IMR-90 (cell line): Measurements from ENCODE around the gene PPM1H. TPM values are rescaled to one million over a fixed set of nuclear protein-coding genes. Genes with fewer than 3 reads are reported as not detected.

ENCODE experiments used
- ATAC-seq: fragments of 200-7000 bp; cut with Tn5 transposase; 2 replicates; pipeline ENCODE4 v1.9.1; 2020; ENCODE audit warnings: low read depth, mild to moderate bottlenecking, moderate library complexity
- BruUV-seq: library from RNA; stranded (reverse); fragments of 400-500 nt; replicated peaks from 2 replicates; lab custom pipeline; 2021; lab: Mats Ljungman, UMichigan
- CTCF ChIA-PET: fragments of 300-600 bp; formaldehyde crosslinking; extraction: SDS; loops from one replicate; lab custom pipeline; 2021; ENCODE audit warnings: antibody characterized with exemption; lab: Yijun Ruan, JAX
- POLR2A ChIA-PET: fragments of 300-600 bp; sonication (Branson Sonifier 250); formaldehyde crosslinking; loops from one replicate; lab custom pipeline; 2022; ENCODE audit warnings: antibody characterized with exemption; ENCODE audit not compliant: unreplicated experiment; lab: Charles Lee
- DNase-seq: peaks from one replicate; pipeline ENCODE4 v3.0.0; 2013
- H2AFZ ChIP-seq: replicated peaks from 2 replicates; pipeline ENCODE3; 2013; ENCODE audit warnings: low read length, mild to moderate bottlenecking; ENCODE audit not compliant: poor library complexity
- H2AK5ac ChIP-seq: 2 replicates; pipeline ENCODE4 v1.6.1; 2013; ENCODE audit warnings: low read depth, low read length, inconsistent platforms
- H2AK9ac ChIP-seq: replicated peaks from 2 replicates; pipeline ENCODE3; 2013; ENCODE audit warnings: mild to moderate bottlenecking, low read depth, low read length, moderate library complexity; ENCODE audit not compliant: poor library complexity
- H2BK120ac ChIP-seq: 2 replicates; pipeline ENCODE4 v1.6.1; 2013; ENCODE audit warnings: low read depth, low read length, inconsistent platforms
- H2BK15ac ChIP-seq: 3 replicates; pipeline ENCODE4 v1.6.1; 2013; ENCODE audit warnings: low read depth, low read length, inconsistent platforms
- H2BK20ac ChIP-seq: 2 replicates; pipeline ENCODE4 v1.6.1; 2013; ENCODE audit warnings: low read depth, mild to moderate bottlenecking, inconsistent platforms, low read length, moderate library complexity
- H2BK5ac ChIP-seq: 2 replicates; pipeline ENCODE4 v1.6.1; 2013; ENCODE audit warnings: mild to moderate bottlenecking, low read depth, low read length, inconsistent platforms; ENCODE audit not compliant: poor library complexity, severe bottlenecking
- H3K14ac ChIP-seq: replicated peaks from 2 replicates; pipeline ENCODE4 v1.6.1; 2013; ENCODE audit warnings: low read depth, low read length, inconsistent platforms
- H3K18ac ChIP-seq: 2 replicates; pipeline ENCODE4 v1.6.1; 2013; ENCODE audit warnings: low read depth, low read length, control low read depth
- H3K23ac ChIP-seq: 2 replicates; pipeline ENCODE4 v1.6.1; 2013; ENCODE audit warnings: low read depth, low read length, inconsistent platforms
- H3K27ac ChIP-seq: 2 replicates; pipeline ENCODE4 v1.5.1; 2013; ENCODE audit warnings: mild to moderate bottlenecking, control low read depth, low read length; ENCODE audit not compliant: insufficient read depth
- H3K27me3 ChIP-seq: 2 replicates; pipeline ENCODE4 v1.6.1; 2013; ENCODE audit warnings: low read length; ENCODE audit not compliant: control insufficient read depth, insufficient read depth
- H3K36me3 ChIP-seq: 2 replicates; pipeline ENCODE4 v1.6.1; 2013; ENCODE audit warnings: low read length, mixed read lengths; ENCODE audit not compliant: control insufficient read depth, insufficient read depth
- H3K4ac ChIP-seq: 2 replicates; pipeline ENCODE4 v1.6.1; 2013; ENCODE audit warnings: low read depth, low read length, inconsistent platforms
- H3K4me1 ChIP-seq: 2 replicates; pipeline ENCODE4 v1.6.1; 2013; ENCODE audit warnings: low read length, mixed read lengths; ENCODE audit not compliant: control insufficient read depth, insufficient read depth
- H3K4me2 ChIP-seq: 2 replicates; pipeline ENCODE4 v1.6.1; 2013; ENCODE audit warnings: low read depth, mild to moderate bottlenecking, control low read depth, low read length, moderate library complexity
- H3K4me3 ChIP-seq: 2 replicates; pipeline ENCODE4 v1.5.1; 2013; ENCODE audit warnings: low read depth, mild to moderate bottlenecking, control low read depth, low read length, moderate library complexity; ENCODE audit not compliant: insufficient read depth
- H3K56ac ChIP-seq: 2 replicates; pipeline ENCODE4 v1.6.1; 2013; ENCODE audit warnings: low read length, inconsistent platforms; ENCODE audit not compliant: insufficient read depth; ENCODE audit errors: extremely low read depth
- H3K79me1 ChIP-seq, 2 experiments: 2 replicates each; pipeline ENCODE4 v1.6.1; 2013; ENCODE audit warnings: low read length in 2 of 2, inconsistent platforms in 1 of 2, low read depth in 1 of 2
- H3K9ac ChIP-seq: 2 replicates; pipeline ENCODE4 v1.6.1; 2013; ENCODE audit warnings: low read depth, low read length, control low read depth
- H3K9me1 ChIP-seq: 2 replicates; pipeline ENCODE4 v1.6.1; 2013; ENCODE audit warnings: low read length, inconsistent platforms; ENCODE audit not compliant: insufficient read depth
- H3K9me3 ChIP-seq: 2 replicates; pipeline ENCODE4 v1.6.1; 2013; ENCODE audit warnings: low read length; ENCODE audit not compliant: control insufficient read depth, insufficient read depth
- H4K20me1 ChIP-seq: 2 replicates; pipeline ENCODE4 v1.6.1; 2013; ENCODE audit warnings: low read length, inconsistent platforms; ENCODE audit not compliant: insufficient read depth
- H4K5ac ChIP-seq: 2 replicates; pipeline ENCODE4 v1.6.1; 2013; ENCODE audit warnings: mild to moderate bottlenecking, low read depth, low read length, control low read depth
- H4K8ac ChIP-seq, 2 experiments: 2 replicates each; pipeline ENCODE4 v1.6.1; 2013; ENCODE audit warnings: low read depth in 2 of 2, low read length in 2 of 2, control low read depth in 1 of 2, inconsistent platforms in 1 of 2
- H4K91ac ChIP-seq: 2 replicates; pipeline ENCODE4 v1.6.1; 2013; ENCODE audit warnings: low read depth, low read length, inconsistent platforms; ENCODE audit not compliant: insufficient read depth
- BHLHE40 ChIP-seq: fragments of 150-350 bp; IDR thresholded peaks from 2 replicates; pipeline ENCODE4 v1.6.1; 2016; ENCODE audit warnings: mild to moderate bottlenecking, low read depth, low read length
- CEBPB ChIP-seq: IDR thresholded peaks from 2 replicates; pipeline ENCODE4 v1.6.1; 2012; ENCODE audit warnings: low read depth, low read length, improper control_type of control experiment
- CHD1 ChIP-seq: IDR thresholded peaks from 2 replicates; pipeline ENCODE4 v1.6.1; 2012; ENCODE audit warnings: low read depth, low read length, improper control_type of control experiment
- FOS ChIP-seq: fragments of 150-350 bp; IDR thresholded peaks from 2 replicates; pipeline ENCODE4 v1.6.1; 2016; ENCODE audit warnings: low read depth, low read length
- MAFK ChIP-seq: IDR thresholded peaks from 2 replicates; pipeline ENCODE4 v1.6.1; 2012; ENCODE audit warnings: low read depth, low read length, improper control_type of control experiment
- MAZ ChIP-seq: IDR thresholded peaks from 2 replicates; pipeline ENCODE4 v1.6.1; 2012; ENCODE audit warnings: low read depth, mild to moderate bottlenecking, low read length, improper control_type of control experiment, moderate library complexity, borderline replicate concordance
- MXI1 ChIP-seq: IDR thresholded peaks from 2 replicates; pipeline ENCODE4 v1.6.1; 2012; ENCODE audit warnings: low read depth, mild to moderate bottlenecking, low read length, moderate library complexity, borderline replicate concordance
- NFE2L2 ChIP-seq: fragments of 150-350 bp; IDR thresholded peaks from 2 replicates; pipeline ENCODE4 v1.6.1; 2016; ENCODE audit warnings: low read depth, mild to moderate bottlenecking, low read length
- POLR2A ChIP-seq: IDR thresholded peaks from 2 replicates; pipeline ENCODE4 v1.6.1; 2012; ENCODE audit warnings: mild to moderate bottlenecking, low read depth, low read length
- RAD21 ChIP-seq: IDR thresholded peaks from 2 replicates; pipeline ENCODE4 v1.6.1; 2012; ENCODE audit warnings: low read length, improper control_type of control experiment
- RCOR1 ChIP-seq: IDR thresholded peaks from 2 replicates; pipeline ENCODE4 v1.6.1; 2012; ENCODE audit warnings: mild to moderate bottlenecking, low read length, improper control_type of control experiment; ENCODE audit not compliant: insufficient replicate concordance
- RFX5 ChIP-seq: IDR thresholded peaks from 2 replicates; pipeline ENCODE4 v1.8.0; 2012; ENCODE audit warnings: low read depth, mild to moderate bottlenecking, low read length, moderate library complexity
- SMC3 ChIP-seq: fragments of 150-350 bp; IDR thresholded peaks from 2 replicates; pipeline ENCODE4 v1.6.1; 2016; ENCODE audit warnings: low read depth, mild to moderate bottlenecking, antibody characterized with exemption, low read length, moderate library complexity
- WGBS, 2 experiments: methylation state at CpG; one replicate each; pipeline versions ENCODE4 v1.1.5 to v1.1.7; 2013; ENCODE audit warnings: missing lambda C conversion rate in 2 of 2; ENCODE audit not compliant: insufficient read length in 1 of 2; ENCODE audit errors: extremely low coverage in 2 of 2; 5-methylcytosine and 5-hydroxymethylcytosine counted together
- dilution Hi-C: fragments of 300-500 bp; cut with HindIII; formaldehyde crosslinking; loops from one replicate; pipeline ENCODE4 v1.14.3; 2018; ENCODE audit warnings: low sequenced_read_pairs; ENCODE audit not compliant: unreplicated experiment
- in situ Hi-C: fragments of 300-500 bp; cut with MboI; formaldehyde crosslinking; loops from 3 replicates; pipeline ENCODE4 v1.14.3; 2019; ENCODE audit warnings: low sequenced_read_pairs, inconsistent platforms, mixed read lengths
- intact Hi-C: fragments of 100-400 bp; cut with micrococcal nuclease; formaldehyde crosslinking; loops from 2 replicates; pipeline ENCODE4 v1.10.0; 2022
- polyA plus RNA-seq, 3 experiments: library from polyadenylated mRNA; depleted of rRNA; stranded (reverse); fragments of >200 nt; gene quantifications; 2 replicates each; pipeline ENCODE4 v1.2.3, GENCODE V29; 2012; ENCODE audit warnings: low replicate concordance in 1 of 3
- total RNA-seq: library from RNA; depleted of rRNA; stranded (reverse); fragments of >200 nt; gene quantifications from 2 replicates; pipeline ENCODE4 v1.2.3, GENCODE V29; 2012
- TF ChIP-seq, protein P1 (sequence below): fragments of 150-350 bp; IDR thresholded peaks from 2 replicates; pipeline ENCODE4 v1.6.1; 2016; ENCODE audit warnings: low read depth, mild to moderate bottlenecking, low read length, moderate library complexity, borderline replicate concordance
- TF ChIP-seq, protein P2 (sequence below): conservative IDR thresholded peaks from 2 replicates; pipeline ENCODE4 v1.5.1; 2012; ENCODE audit warnings: mild to moderate bottlenecking, low read depth, low read length, improper control_type of control experiment
- TF ChIP-seq, protein P3 (sequence below): fragments of 150-350 bp; IDR thresholded peaks from 2 replicates; pipeline ENCODE4 v1.6.1; 2017; ENCODE audit warnings: mild to moderate bottlenecking, antibody characterized with exemption, low read length, low read depth

PPM1H gene
- total and polyA plus RNA-seq, 2 of the 4 experiments (the other 2 are of a cell fraction), result 0.14 to 0.18 TPM

DNA sequence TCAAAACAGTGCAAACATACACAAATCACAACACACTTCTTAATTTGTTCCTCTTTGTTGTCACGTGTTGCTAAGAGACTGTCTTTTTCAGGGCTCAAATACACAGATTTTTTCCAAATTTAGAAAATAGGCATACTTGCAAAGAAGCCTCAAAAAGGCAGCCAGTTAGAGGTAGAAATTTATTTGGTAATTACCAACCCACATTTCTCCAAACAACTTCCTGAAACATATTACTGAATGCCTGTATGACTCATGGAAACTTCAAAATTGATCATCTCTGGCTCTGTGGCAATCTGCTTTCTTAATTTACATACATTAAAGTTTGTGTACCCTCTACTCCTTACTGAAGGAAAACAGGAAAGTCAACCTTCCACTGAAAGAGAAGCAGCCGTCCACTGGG lies 36.4 kb downstream of the PPM1H start:
- no peaks in the 10 kb centered on the region for H3K36me3 ChIP-seq
- H3K14ac ChIP-seq, result no peak overlapping the region
- ATAC-seq (no peak), DNase-seq (no peak)
- no peak overlapping the region for H2BK120ac ChIP-seq
- no peaks in the 10 kb centered on the region for H3K79me1 ChIP-seq
- POLR2A ChIA-PET, result no interaction called here
- dilution Hi-C loops, result no loop called here
- CTCF ChIA-PET, result no interaction called here
- H3K56ac ChIP-seq, result no peak overlapping the region
- no peak overlapping the region for H4K5ac ChIP-seq
- H3K18ac ChIP-seq, result no peak overlapping the region
- no peaks in the 10 kb centered on the region for H4K20me1 ChIP-seq
- no peak overlapping the region for H2BK20ac ChIP-seq
- no peak overlapping the region for H3K4me3 ChIP-seq
- H3K9me3 ChIP-seq, result no peaks in the 10 kb centered on the region
- H3K4ac ChIP-seq, result no peak overlapping the region
- H2BK5ac ChIP-seq, result no peak overlapping the region
- H3K9ac ChIP-seq, result no peak overlapping the region
- in situ Hi-C loops, result no loop called here
- no peak overlapping the region for H2AK9ac ChIP-seq
- no peak overlapping the region for H3K27ac ChIP-seq
- H4K8ac ChIP-seq, result no peak overlapping the region
- H3K9me1 ChIP-seq, result no peaks in the 10 kb centered on the region
- no CpG with 5 or more reads among the region's 2 CpGs for WGBS, 2 experiments
- H2AK5ac ChIP-seq, result no peak overlapping the region
- no TSS peak for BruUV-seq
- H4K91ac ChIP-seq, result no peak overlapping the region
- intact Hi-C loops, result no loop called here
- no peak overlapping the region for H2BK15ac ChIP-seq
- H3K4me2 ChIP-seq, result no peak overlapping the region
- H3K4me1 ChIP-seq, result no peaks in the 10 kb centered on the region
- H2AFZ ChIP-seq, result no peak overlapping the region
- no peak overlapping the region for H3K23ac ChIP-seq
- TF ChIP-seq CEBPB, result no peak
- no peak for TF ChIP-seq SMC3
- no peak for TF ChIP-seq NFE2L2
- no peak for TF ChIP-seq RFX5
- TF ChIP-seq FOS, result no peak
- no peak for TF ChIP-seq MAFK
- no peak for TF ChIP-seq POLR2A
- TF ChIP-seq RAD21, result no peak
- no peak for TF ChIP-seq MXI1
- TF ChIP-seq CHD1, result no peak
- TF ChIP-seq RCOR1, result no peak
- TF ChIP-seq BHLHE40, result no peak
- TF ChIP-seq, protein P1, sequence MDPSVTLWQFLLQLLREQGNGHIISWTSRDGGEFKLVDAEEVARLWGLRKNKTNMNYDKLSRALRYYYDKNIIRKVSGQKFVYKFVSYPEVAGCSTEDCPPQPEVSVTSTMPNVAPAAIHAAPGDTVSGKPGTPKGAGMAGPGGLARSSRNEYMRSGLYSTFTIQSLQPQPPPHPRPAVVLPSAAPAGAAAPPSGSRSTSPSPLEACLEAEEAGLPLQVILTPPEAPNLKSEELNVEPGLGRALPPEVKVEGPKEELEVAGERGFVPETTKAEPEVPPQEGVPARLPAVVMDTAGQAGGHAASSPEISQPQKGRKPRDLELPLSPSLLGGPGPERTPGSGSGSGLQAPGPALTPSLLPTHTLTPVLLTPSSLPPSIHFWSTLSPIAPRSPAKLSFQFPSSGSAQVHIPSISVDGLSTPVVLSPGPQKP, result no peak
- no peak for TF ChIP-seq MAZ
- TF ChIP-seq, protein P2, sequence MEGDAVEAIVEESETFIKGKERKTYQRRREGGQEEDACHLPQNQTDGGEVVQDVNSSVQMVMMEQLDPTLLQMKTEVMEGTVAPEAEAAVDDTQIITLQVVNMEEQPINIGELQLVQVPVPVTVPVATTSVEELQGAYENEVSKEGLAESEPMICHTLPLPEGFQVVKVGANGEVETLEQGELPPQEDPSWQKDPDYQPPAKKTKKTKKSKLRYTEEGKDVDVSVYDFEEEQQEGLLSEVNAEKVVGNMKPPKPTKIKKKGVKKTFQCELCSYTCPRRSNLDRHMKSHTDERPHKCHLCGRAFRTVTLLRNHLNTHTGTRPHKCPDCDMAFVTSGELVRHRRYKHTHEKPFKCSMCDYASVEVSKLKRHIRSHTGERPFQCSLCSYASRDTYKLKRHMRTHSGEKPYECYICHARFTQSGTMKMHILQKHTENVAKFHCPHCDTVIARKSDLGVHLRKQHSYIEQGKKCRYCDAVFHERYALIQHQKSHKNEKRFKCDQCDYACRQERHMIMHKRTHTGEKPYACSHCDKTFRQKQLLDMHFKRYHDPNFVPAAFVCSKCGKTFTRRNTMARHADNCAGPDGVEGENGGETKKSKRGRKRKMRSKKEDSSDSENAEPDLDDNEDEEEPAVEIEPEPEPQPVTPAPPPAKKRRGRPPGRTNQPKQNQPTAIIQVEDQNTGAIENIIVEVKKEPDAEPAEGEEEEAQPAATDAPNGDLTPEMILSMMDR, result no peak
- TF ChIP-seq, protein P3, sequence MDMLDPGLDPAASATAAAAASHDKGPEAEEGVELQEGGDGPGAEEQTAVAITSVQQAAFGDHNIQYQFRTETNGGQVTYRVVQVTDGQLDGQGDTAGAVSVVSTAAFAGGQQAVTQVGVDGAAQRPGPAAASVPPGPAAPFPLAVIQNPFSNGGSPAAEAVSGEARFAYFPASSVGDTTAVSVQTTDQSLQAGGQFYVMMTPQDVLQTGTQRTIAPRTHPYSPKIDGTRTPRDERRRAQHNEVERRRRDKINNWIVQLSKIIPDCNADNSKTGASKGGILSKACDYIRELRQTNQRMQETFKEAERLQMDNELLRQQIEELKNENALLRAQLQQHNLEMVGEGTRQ, result no peak
- no peaks in the 10 kb centered on the region; the same call in 1 of the 2 replicates for H3K27me3 ChIP-seq
